Activated T-helper 2 cell treated with anti-CD3 and anti-CD28 coated beads, Interferon-gamma antibody, Interleukin-2, Interleukin-4, amounts not matched to agents 10 μg/mL and 5 μg/mL and 100 μg/mL, durations not matched to agents 14 hours and 24 hours and 36 hours (primary cell): ENCODE data around the gene ZBTB17. TPM values are rescaled to one million over a fixed set of nuclear protein-coding genes. Genes with fewer than 3 reads are reported as not detected.
"Not testable (repeated sequence)": the region's sequence is repeated elsewhere in the genome, so short reads cannot be mapped to it uniquely, and the experiment has no call there.

Experiments used
- DNase-seq: peaks from one replicate; pipeline ENCODE4 v3.0.0; 2021; ENCODE audit warnings: low spot score
- H3K27ac Mint-ChIP-seq: one replicate; pipeline ENCODE4 v1.8.0; 2021; ENCODE audit warnings: mixed read lengths
- H3K27me3 Mint-ChIP-seq: one replicate; pipeline ENCODE4 v1.8.0; 2021; ENCODE audit warnings: low read depth, mixed read lengths
- H3K36me3 Mint-ChIP-seq: one replicate; pipeline ENCODE4 v1.8.0; 2021; ENCODE audit warnings: low read depth, mixed read lengths
- H3K4me1 Mint-ChIP-seq: one replicate; pipeline ENCODE4 v1.8.0; 2021; ENCODE audit warnings: low read depth, mixed read lengths
- H3K4me3 Mint-ChIP-seq: one replicate; pipeline ENCODE4 v1.8.0; 2021; ENCODE audit warnings: low read depth, mild to moderate bottlenecking, moderate library complexity, mixed read lengths
- H3K9me3 Mint-ChIP-seq: one replicate; pipeline ENCODE4 v1.8.0; 2021; ENCODE audit warnings: mixed read lengths
- intact Hi-C: fragments of 100-400 bp; cut with micrococcal nuclease; formaldehyde crosslinking; loops from one replicate; pipeline ENCODE4 v1.15.1; 2023
- total RNA-seq: library from RNA; stranded (reverse); gene quantifications from 2 replicates; pipeline ENCODE4 v1.2.3, GENCODE V29; 2022

ZBTB17 gene
- total RNA-seq, 1 donor from 2014 or later, result 67.8 TPM

DNA sequence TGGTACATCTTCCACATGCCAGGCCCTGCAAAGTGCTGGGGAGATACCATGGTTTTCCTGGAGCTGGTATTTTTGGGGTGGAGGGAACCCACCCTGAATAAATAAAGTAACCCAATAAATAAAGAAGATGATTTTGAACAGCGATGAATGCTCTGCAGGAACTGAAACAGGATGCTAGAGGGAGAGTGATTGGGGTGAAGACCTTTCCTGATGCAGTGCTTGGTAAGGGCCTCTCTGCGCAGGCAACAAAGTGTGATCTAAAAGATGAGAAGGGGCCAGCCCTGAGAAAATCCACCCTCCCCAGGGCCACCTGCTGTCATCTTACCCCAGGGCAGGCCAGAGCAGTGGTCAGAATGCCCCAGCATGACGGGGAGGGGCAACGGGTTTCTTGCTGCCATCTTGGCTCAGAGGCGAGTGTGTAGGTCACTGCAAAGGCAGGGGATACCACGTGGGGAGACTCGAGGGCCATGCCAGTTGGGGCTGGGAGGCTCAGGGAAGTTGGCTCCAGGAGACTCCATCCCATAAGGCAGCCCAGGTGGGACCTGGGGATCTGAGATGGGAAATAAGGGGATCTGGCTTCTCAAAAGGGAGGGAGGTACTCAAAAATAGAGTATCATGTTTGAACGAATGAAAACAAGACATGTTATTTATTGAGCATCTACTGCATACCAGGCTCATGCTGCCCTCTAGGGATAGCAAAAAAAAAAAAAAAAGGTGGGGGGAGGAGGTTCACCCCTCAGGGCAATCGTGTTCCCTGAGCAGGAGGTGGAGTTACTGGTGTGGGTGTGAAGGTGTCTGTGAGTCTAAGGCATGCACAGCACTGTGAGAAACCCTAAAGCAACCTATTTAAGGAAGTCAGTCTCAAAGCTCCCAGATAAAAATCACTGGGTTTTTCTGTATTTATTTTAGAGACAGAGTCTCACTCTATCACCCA lies 30.9 kb upstream of the ZBTB17 start:
- Mint-ChIP-seq H3K27ac (peak overlapping the region; percentile 22), H3K36me3 (no peaks in the 10 kb centered on the region), H3K9me3 (no peaks in the 10 kb centered on the region), H3K4me3 (no peak overlapping the region), H3K4me1 (peaks cover 9% of the 10 kb centered on the region), H3K27me3 (no peaks in the 10 kb centered on the region)
- DNase-seq, result no peak
- intact Hi-C loops, result loop anchor here (5.0 kb wide), 1 partner anchor 215 kb away; no protein-coding TSS in a partner anchor

DNA sequence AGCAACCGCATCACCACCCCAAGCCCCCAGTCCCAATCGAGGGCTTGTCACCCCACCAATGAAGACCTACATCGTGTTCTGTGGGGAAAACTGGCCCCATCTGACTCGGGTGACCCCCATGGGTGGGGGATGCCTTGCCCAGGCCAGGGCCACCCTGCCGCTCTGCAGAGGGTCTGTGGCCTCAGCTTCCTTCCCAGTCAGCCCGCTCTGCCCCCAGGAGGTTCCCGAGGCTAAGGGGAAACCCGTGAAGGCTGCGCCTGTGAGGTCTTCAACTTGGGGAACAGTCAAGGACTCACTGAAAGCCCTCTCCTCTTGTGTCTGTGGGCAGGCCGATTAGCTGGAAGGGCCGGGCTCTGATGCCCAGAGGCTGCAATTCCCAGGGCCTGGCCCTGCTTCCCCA lies 30.1 kb upstream of the ZBTB17 start:
- no peak for DNase-seq
- no peaks in the 10 kb centered on the region for H3K36me3 Mint-ChIP-seq
- H3K4me3 Mint-ChIP-seq, result no peak overlapping the region
- no peaks in the 10 kb centered on the region for H3K9me3 Mint-ChIP-seq
- H3K27ac Mint-ChIP-seq, result no peak overlapping the region
- H3K4me1 Mint-ChIP-seq, result peaks cover 9% of the 10 kb centered on the region
- intact Hi-C loops, result loop anchor here (5.0 kb wide), 1 partner anchor 214 kb away; no protein-coding TSS in a partner anchor
- H3K27me3 Mint-ChIP-seq, result no peaks in the 10 kb centered on the region

DNA sequence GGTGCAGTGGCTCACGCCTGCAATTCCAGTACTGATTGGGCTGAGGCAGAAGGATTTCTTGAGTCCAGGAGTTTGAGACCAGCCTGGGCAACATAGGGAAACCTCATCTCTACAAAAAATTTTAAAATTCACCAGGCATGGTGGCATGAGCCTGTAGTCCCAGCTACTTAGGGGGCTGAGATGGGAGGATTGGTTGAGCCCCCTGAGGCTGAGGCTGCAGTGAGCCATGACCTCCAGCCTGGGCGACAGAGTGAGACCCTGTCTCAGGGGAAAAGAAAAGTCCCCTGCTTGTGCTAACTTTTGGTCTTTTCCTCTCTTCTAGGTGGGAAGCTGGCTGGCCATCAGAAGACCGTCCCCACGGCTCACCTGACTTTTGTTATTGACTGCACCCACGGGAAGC lies 29.7 kb upstream of the ZBTB17 start:
- intact Hi-C loops, result loop anchor here (5.0 kb wide), 1 partner anchor 213 kb away; no protein-coding TSS in a partner anchor
- H3K36me3 Mint-ChIP-seq, result no peaks in the 10 kb centered on the region
- H3K27ac Mint-ChIP-seq, result no peak overlapping the region
- no peaks in the 10 kb centered on the region for H3K27me3 Mint-ChIP-seq
- no peak overlapping the region for H3K4me3 Mint-ChIP-seq
- peaks cover 9% of the 10 kb centered on the region for H3K4me1 Mint-ChIP-seq
- H3K9me3 Mint-ChIP-seq, result no peaks in the 10 kb centered on the region
- DNase-seq, result no peak

DNA sequence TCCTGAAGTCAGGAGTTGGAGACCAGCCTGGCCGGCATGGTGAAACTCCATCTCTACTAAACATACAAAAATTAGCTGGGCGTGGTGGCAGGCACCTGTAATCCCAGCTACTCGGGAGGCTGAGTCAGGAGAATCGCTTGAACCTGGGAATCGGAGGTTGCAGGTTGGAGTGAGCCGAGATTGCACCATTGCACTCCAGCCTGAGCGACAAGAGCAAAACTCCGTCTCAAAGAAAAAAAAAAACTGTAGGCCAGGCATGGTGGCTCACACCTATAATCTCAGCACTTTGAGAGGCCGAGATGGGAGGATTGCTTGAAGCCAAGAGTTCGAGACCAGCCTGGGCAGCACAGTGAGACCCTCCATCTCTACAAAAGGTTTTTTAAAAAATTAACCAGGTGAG lies 25.4 kb upstream of the ZBTB17 start:
- H3K9me3 Mint-ChIP-seq, H3K27ac Mint-ChIP-seq, H3K27me3 Mint-ChIP-seq, H3K4me3 Mint-ChIP-seq, H3K36me3 Mint-ChIP-seq, intact Hi-C loops, DNase-seq, H3K4me1 Mint-ChIP-seq: not testable (repeated sequence)

DNA sequence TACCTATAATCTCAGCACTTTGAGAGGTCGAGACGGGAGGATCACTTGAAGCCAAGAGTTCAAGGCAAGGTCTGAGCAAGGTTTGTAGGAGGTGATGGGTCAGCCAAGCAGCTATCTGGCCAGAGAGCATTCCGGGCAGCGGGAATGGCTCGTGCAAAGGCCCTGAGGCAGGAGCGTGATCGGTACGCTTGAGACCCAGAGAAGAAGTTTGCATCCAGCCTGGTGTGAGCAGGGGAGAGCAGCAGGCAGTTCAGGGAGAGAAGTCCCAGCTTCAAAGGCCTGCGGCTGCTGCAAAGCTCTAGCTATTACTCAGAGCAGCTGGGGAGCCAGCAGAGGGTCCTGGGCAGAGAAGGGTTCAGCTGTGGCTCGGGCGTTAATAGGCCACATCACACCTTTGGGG lies 23.0 kb upstream of the ZBTB17 start:
- Mint-ChIP-seq H3K9me3 (no peaks in the 10 kb centered on the region), H3K4me3 (no peak overlapping the region), H3K27me3 (peaks cover 8% of the 10 kb centered on the region), H3K36me3 (no peaks in the 10 kb centered on the region), H3K4me1 (no peaks in the 10 kb centered on the region), H3K27ac (no peak overlapping the region)
- intact Hi-C loops, result no loop called here
- DNase-seq, result no peak

DNA sequence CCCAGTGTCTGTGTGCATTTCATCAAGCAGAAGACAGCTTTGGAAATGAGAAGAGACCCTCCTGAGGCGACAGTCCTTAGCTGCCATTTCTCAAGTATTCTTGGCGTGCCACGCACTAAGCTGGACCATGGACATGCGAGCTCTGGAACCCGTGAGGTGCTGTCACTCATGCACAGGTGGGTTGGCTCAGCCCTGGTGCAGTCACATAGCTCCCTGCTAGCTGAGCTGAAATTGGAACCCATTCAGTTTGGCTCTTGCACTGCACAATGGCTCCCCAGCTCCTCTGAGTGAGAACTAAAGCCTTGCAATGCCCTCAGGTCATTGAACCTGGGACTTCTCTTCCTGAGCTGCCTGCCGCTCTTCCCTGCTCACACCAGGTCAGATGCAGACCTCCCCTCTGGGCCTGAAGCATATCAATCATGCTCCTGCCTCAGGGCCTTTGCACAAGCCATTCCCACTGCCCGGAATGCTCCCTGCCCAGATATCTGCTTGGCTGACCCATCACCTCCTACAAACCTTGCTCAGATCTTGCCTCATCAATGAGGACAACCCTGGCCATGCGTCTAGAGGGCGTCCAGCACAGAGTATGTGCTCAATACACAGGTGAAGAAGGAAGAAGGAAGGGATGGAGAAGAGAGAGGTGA lies 21.9 kb upstream of the ZBTB17 start:
- intact Hi-C loops, result no loop called here
- peaks cover 8% of the 10 kb centered on the region for H3K27me3 Mint-ChIP-seq
- no peak overlapping the region for H3K27ac Mint-ChIP-seq
- DNase-seq, result no peak
- no peaks in the 10 kb centered on the region for H3K9me3 Mint-ChIP-seq
- H3K36me3 Mint-ChIP-seq, result no peaks in the 10 kb centered on the region
- H3K4me1 Mint-ChIP-seq, result no peaks in the 10 kb centered on the region
- no peak overlapping the region for H3K4me3 Mint-ChIP-seq

DNA sequence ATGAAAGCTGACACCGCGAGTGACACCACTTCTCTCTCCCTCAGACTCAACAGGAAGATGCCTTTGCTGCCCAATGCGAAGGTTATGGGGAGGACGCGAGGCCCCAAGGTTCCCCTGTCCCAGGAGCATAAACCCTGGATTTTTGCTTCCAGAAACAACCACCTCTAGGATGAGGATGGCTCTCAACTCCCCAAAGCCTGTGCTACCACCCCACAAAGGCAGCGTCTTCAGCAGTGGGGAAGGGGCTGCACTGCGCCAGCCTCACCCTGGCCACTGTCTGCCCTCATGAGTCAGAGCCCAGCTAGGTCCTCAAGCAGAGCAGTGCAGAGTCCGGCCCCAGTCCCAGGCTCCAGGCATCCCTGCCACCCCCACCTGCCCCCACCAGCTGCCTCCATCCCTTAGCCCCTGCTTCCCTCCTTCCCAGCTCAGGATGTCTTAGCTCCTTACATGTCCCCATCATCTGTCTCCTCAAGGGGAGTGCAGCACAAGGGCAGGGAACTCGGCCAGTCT lies 21.2 kb upstream of the ZBTB17 start:
- intact Hi-C loops, result no loop called here
- Mint-ChIP-seq H3K27me3 (peaks cover 8% of the 10 kb centered on the region), H3K36me3 (no peaks in the 10 kb centered on the region), H3K27ac (no peak overlapping the region), H3K4me3 (no peak overlapping the region), H3K9me3 (no peaks in the 10 kb centered on the region), H3K4me1 (no peaks in the 10 kb centered on the region)
- no peak for DNase-seq

DNA sequence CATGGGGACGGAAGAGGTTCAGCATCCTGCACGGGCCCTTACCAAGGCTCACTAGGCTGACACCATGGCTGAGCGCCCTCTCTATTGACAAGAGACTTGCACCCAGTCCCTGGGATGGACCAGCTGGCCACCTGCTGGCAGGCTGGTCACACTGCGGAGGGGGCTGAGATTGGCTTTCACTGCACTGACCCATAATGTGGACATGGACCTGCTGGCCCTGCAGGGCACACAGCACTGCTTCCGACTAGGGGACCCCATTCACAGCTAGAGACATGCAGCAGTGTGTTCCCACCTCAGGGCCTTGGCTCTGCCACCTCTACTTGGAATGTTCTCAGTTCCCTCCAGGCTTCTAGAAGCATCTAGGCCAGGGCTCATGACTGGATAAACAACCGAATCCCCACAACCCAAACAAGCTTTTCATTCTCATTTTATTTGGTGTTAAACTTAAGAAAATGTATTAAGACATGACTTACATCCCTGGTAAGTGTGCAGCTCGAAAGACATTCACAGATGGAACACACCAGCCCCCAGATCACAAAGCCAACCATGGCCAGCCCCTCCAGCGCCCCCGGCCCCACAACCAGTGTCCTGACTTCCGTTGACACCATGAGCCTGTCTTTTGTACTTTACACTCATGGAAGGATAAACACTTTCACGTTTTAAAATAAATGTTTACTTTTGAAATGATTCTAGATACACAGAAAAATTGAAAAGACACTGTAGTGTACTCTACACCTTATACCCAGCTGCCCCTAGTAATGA lies 18.9 kb upstream of the ZBTB17 start:
- H3K27ac Mint-ChIP-seq, result no peak overlapping the region
- intact Hi-C loops, result loop anchor here (1.0 kb wide), 1 partner anchor 179 kb away; no protein-coding TSS in a partner anchor
- no peaks in the 10 kb centered on the region for H3K9me3 Mint-ChIP-seq
- H3K4me1 Mint-ChIP-seq, result no peaks in the 10 kb centered on the region
- peaks cover 8% of the 10 kb centered on the region for H3K27me3 Mint-ChIP-seq
- DNase-seq, result peak; percentile 20
- H3K36me3 Mint-ChIP-seq, result no peaks in the 10 kb centered on the region
- H3K4me3 Mint-ChIP-seq, result no peak overlapping the region

DNA sequence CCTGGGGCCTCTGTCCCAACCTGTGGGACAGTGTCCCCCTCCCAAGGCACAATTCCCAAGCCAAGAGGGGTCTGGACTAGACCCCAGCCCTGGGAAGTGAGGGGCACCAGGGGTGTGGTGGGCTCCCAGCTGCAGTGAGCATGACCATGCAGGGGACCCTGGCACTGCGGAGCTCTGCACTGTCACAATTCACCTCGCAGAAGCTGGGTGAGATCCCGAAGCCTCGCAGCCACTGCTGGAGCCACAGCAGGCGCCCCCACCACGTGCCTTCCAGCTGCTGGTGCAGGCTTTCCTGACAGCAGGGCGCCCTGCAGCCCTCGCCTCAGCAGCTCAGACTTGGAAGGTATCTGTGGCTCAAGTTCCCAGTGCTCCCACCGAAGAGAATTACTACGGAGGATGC lies 18.2 kb upstream of the ZBTB17 start:
- DNase-seq, result no peak
- intact Hi-C loops, result loop anchor here (1.0 kb wide), 1 partner anchor 179 kb away; no protein-coding TSS in a partner anchor
- Mint-ChIP-seq H3K9me3 (no peaks in the 10 kb centered on the region), H3K36me3 (no peaks in the 10 kb centered on the region), H3K27ac (no peak overlapping the region), H3K4me3 (no peak overlapping the region), H3K27me3 (peaks cover 6% of the 10 kb centered on the region), H3K4me1 (no peaks in the 10 kb centered on the region)

DNA sequence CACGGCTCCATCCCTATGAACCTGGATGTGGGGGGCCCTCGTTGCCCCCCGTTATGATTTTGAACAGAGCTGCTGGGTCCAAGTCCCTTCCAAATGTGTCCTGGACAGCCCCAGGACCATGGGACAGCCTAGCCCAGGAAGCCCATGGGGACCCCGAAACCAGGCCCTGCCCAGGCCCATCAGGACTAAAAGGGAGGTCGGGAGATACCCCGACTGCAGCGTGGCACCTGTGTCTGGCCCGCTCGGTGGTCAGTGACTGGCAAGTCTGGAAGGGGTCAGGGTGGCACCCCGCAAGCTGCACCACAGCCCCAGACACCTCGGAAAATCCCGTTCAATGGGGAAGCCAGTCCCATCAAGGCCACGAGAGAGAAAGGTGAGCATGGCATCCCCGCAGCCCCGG lies 17.8 kb upstream of the ZBTB17 start:
- H3K9me3 Mint-ChIP-seq, result no peaks in the 10 kb centered on the region
- H3K27ac Mint-ChIP-seq, result no peak overlapping the region
- H3K4me1 Mint-ChIP-seq, result no peaks in the 10 kb centered on the region
- no peak overlapping the region for H3K4me3 Mint-ChIP-seq
- DNase-seq, result no peak
- H3K27me3 Mint-ChIP-seq, result peaks cover 4% of the 10 kb centered on the region
- intact Hi-C loops, result loop anchor here (1.0 kb wide), 1 partner anchor 178 kb away; no protein-coding TSS in a partner anchor
- no peaks in the 10 kb centered on the region for H3K36me3 Mint-ChIP-seq

DNA sequence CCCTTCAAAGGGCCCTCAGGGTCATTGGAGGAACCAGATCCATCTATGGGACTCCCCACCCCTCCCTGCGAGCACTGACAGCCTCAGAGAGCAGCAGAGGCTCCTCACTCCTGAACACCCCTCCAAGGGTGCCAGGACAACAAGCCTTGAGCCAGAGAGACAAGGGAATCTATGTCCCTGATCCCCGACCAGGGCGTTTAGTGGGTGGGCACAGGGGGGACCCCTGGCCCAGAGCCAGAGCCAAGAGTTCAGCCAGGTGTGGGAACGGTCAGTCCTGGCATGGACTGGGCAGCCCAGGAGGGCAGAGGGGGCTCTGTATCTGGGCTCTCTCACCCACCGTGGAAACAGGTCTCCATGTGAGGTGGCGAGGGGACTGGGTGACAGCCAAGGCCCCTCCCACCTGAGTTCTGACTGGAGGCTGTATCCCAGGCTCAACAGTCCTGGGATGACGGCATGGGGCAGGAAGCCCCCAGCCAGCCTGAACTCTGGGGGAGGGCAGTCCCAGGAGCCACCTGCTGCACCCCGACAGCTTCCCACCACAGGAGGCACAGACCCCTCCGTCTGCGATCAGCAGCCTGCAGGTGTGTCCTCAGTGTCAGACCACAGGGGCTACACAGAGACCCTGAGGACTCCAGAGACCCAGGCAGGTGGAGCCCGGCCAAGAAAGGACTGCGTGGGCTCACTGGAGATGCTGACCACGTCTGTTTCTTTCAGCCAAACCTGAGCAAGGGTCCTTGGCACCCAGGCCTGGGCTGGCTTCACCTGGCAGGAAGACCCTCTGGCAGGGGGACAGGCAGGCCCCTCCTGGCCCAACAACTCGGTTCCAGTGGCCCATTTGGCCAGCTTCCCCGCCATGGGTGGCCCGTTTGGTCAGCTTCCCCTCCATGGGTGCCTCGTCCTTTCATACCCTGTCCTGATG lies 16.9 kb upstream of the ZBTB17 start:
- no peaks in the 10 kb centered on the region for H3K36me3 Mint-ChIP-seq
- intact Hi-C loops, result no loop called here
- H3K4me3 Mint-ChIP-seq, result no peak overlapping the region
- H3K4me1 Mint-ChIP-seq, result no peaks in the 10 kb centered on the region
- no peak overlapping the region for H3K27ac Mint-ChIP-seq
- H3K9me3 Mint-ChIP-seq, result no peaks in the 10 kb centered on the region
- DNase-seq, result no peak
- no peaks in the 10 kb centered on the region for H3K27me3 Mint-ChIP-seq

DNA sequence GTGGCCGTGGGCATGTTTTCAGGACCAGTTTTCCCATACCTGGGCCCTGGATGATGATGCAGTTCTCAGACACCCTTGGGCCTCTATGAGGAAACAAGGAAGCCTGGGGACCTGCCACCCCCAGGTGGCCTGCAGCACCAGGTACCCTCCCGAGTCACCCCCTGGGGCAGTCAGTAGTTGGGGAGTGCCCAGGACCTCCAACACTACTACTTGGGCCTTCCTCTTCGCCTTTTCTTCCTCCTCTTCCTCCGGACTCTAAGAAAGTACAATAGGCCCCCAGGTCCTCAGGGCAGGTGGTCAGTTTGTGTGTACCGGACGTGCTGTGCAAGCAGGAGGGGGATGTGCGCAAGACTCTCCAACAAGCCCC lies 16.3 kb upstream of the ZBTB17 start:
- no peaks in the 10 kb centered on the region for H3K27me3 Mint-ChIP-seq
- H3K9me3 Mint-ChIP-seq, result no peaks in the 10 kb centered on the region
- no peak for DNase-seq
- H3K27ac Mint-ChIP-seq, result no peak overlapping the region
- intact Hi-C loops, result no loop called here
- no peaks in the 10 kb centered on the region for H3K4me1 Mint-ChIP-seq
- no peak overlapping the region for H3K4me3 Mint-ChIP-seq
- H3K36me3 Mint-ChIP-seq, result no peaks in the 10 kb centered on the region
